GM12878 (cell line): Measurements from ENCODE around the gene LRTM2. TPM values are rescaled to one million over a fixed set of nuclear protein-coding genes. Genes with fewer than 3 reads are reported as not detected.

Experiments
- CBFB ChIP-seq: IDR thresholded peaks from 2 replicates; pipeline ENCODE4 v1.6.1; 2016; ENCODE audit warnings: antibody characterized with exemption, low read depth
- CBX3 ChIP-seq: fragments of 200-600 bp; sonication (generic); IDR thresholded peaks from 2 replicates; pipeline ENCODE4 v1.6.1; 2016; ENCODE audit warnings: low read depth, borderline replicate concordance
- CBX5 ChIP-seq: sonication (generic); IDR thresholded peaks from 2 replicates; pipeline ENCODE4 v1.6.1; 2016; ENCODE audit warnings: low read depth, moderate library complexity, mild to moderate bottlenecking, inconsistent platforms
- DPF2 ChIP-seq: fragments of 450-650 bp; IDR thresholded peaks from 2 replicates; pipeline ENCODE4 v1.6.1; 2017; ENCODE audit warnings: mild to moderate bottlenecking
- EGR1 ChIP-seq, 2 experiments: IDR thresholded peaks; 1 replicate in 1 of 2; 2 replicates in 1 of 2; pipeline ENCODE4 v1.6.1; 2011 to 2012; ENCODE audit warnings: low read depth in 2 of 2, low read length in 2 of 2, borderline replicate concordance in 1 of 2, mild to moderate bottlenecking in 1 of 2, moderate library complexity in 1 of 2
- ETV6 ChIP-seq, 2 experiments: fragments of 450-650 bp in 1 of 2; IDR thresholded peaks in 1 of 2; conservative IDR thresholded peaks in 1 of 2; 2 replicates each; pipeline ENCODE4 v1.6.1; 2014; ENCODE audit warnings: antibody characterized with exemption in 1 of 2, borderline replicate concordance in 1 of 2, low read depth in 1 of 2, mild to moderate bottlenecking in 1 of 2, moderate library complexity in 1 of 2
- FOS ChIP-seq: IDR thresholded peaks from 3 replicates; pipeline ENCODE4 v1.6.1; 2011; ENCODE audit warnings: borderline replicate concordance; ENCODE audit not compliant: insufficient read length; ENCODE audit errors: extremely low read depth
- HCFC1 ChIP-seq: fragments of 150-350 bp; IDR thresholded peaks from 2 replicates; pipeline ENCODE4 v1.6.1; 2014; ENCODE audit warnings: low read length
- HDAC2 ChIP-seq: fragments of 200-600 bp; sonication (generic); IDR thresholded peaks from 2 replicates; pipeline ENCODE4 v1.6.1; 2017
- IKZF1 ChIP-seq: fragments of 450-650 bp; conservative IDR thresholded peaks from 2 replicates; pipeline ENCODE4 v1.6.1; 2017; ENCODE audit warnings: antibody characterized with exemption, mild to moderate bottlenecking
- KLF5 ChIP-seq: fragments of 450-650 bp; IDR thresholded peaks from 2 replicates; pipeline ENCODE4 v1.6.1; 2014; ENCODE audit warnings: mild to moderate bottlenecking; ENCODE audit not compliant: partially characterized antibody
- NR2F1 ChIP-seq: fragments of 450-650 bp; conservative IDR thresholded peaks from 2 replicates; pipeline ENCODE4 v1.6.1; 2017; ENCODE audit warnings: mild to moderate bottlenecking
- NRF1 ChIP-seq: conservative IDR thresholded peaks from 2 replicates; pipeline ENCODE4 v1.6.1; 2011; ENCODE audit warnings: mild to moderate bottlenecking, low read depth, low read length, improper control_type of control experiment
- PAX5 ChIP-seq: IDR thresholded peaks from 2 replicates; pipeline ENCODE4 v1.6.1; 2011; ENCODE audit warnings: low read depth, low read length, borderline replicate concordance
- PAX8 ChIP-seq: fragments of 450-650 bp; IDR thresholded peaks from 2 replicates; pipeline ENCODE4 v1.6.1; 2017; ENCODE audit warnings: mild to moderate bottlenecking, moderate library complexity
- SMAD1 ChIP-seq: fragments of 450-650 bp; IDR thresholded peaks from 2 replicates; pipeline ENCODE4 v1.6.1; 2018; ENCODE audit warnings: mild to moderate bottlenecking, low read depth; ENCODE audit not compliant: partially characterized antibody
- SUPT20H ChIP-seq: IDR thresholded peaks from 2 replicates; pipeline ENCODE4 v1.6.1; 2011; ENCODE audit warnings: low read depth, mild to moderate bottlenecking, low read length, moderate library complexity, borderline replicate concordance; ENCODE audit not compliant: control insufficient read depth
- TAF1 ChIP-seq: IDR thresholded peaks from 2 replicates; pipeline ENCODE4 v1.6.1; 2011; ENCODE audit warnings: mild to moderate bottlenecking, low read depth, low read length, borderline replicate concordance
- TARDBP ChIP-seq: IDR thresholded peaks from 2 replicates; pipeline ENCODE4 v1.6.1; 2016; ENCODE audit warnings: borderline replicate concordance
- TCF12 ChIP-seq: IDR thresholded peaks from 2 replicates; pipeline ENCODE4 v1.6.1; 2011; ENCODE audit warnings: low read depth, mild to moderate bottlenecking, low read length
- TCF3 ChIP-seq: IDR thresholded peaks from 2 replicates; pipeline ENCODE4 v1.6.1; 2012; ENCODE audit warnings: low read depth, mild to moderate bottlenecking, low read length, borderline replicate concordance; ENCODE audit not compliant: insufficient read depth
- WRNIP1 ChIP-seq: IDR thresholded peaks from 2 replicates; pipeline ENCODE4 v1.6.1; 2011; ENCODE audit warnings: low read depth, low read length, improper control_type of control experiment, borderline replicate concordance
- ZNF24 ChIP-seq: fragments of 450-650 bp; IDR thresholded peaks from 2 replicates; pipeline ENCODE4 v1.6.1; 2017; ENCODE audit warnings: antibody characterized with exemption, mild to moderate bottlenecking
- polyA plus RNA-seq, 11 experiments: library from polyadenylated mRNA; depleted of rRNA in 4 of 11; unstranded in 6 of 11; stranded (reverse) in 5 of 11; fragments of >200 nt; fragmentation: Nextera tagmentation in 4 of 11; fragmentation: Illumina TruSeq in 1 of 11; extraction: Ambion mirVana in 4 of 11; extraction: Trizol in 1 of 11; gene quantifications; 1 replicate in 1 of 11; 2 replicates in 10 of 11; pipeline versions ENCODE4 v1.2.1 to v1.2.3, GENCODE V29; 2011 to 2016; ENCODE audit warnings: inconsistent platforms in 2 of 11, missing spikeins in 2 of 11, low read depth in 1 of 11
- total RNA-seq, 4 experiments: library from RNA; depleted of rRNA in 3 of 4; stranded (reverse); fragments of >200 nt in 3 of 4; fragmentation: Illumina TruSeq in 1 of 4; extraction: Trizol in 1 of 4; gene quantifications; 2 replicates each; pipeline versions ENCODE4 v1.2.1 to v1.2.3, GENCODE V29; 2013 to 2021
- TF ChIP-seq, protein P1 (sequence below): fragments of 450-650 bp; IDR thresholded peaks from 2 replicates; pipeline ENCODE4 v1.6.1; 2016; ENCODE audit warnings: mild to moderate bottlenecking
- TF ChIP-seq, protein P2 (sequence below): IDR thresholded peaks from 2 replicates; pipeline ENCODE4 v1.6.1; 2012; ENCODE audit warnings: improper control_type of control experiment, low read depth, low read length; ENCODE audit not compliant: insufficient replicate concordance

Gene LRTM2
- total and polyA plus RNA-seq, 10 of the 15 experiments (the other 5 are each of a cell fraction or from before 2014, with no cell fraction given), result 0.05 TPM; not detected in 9

DNA sequence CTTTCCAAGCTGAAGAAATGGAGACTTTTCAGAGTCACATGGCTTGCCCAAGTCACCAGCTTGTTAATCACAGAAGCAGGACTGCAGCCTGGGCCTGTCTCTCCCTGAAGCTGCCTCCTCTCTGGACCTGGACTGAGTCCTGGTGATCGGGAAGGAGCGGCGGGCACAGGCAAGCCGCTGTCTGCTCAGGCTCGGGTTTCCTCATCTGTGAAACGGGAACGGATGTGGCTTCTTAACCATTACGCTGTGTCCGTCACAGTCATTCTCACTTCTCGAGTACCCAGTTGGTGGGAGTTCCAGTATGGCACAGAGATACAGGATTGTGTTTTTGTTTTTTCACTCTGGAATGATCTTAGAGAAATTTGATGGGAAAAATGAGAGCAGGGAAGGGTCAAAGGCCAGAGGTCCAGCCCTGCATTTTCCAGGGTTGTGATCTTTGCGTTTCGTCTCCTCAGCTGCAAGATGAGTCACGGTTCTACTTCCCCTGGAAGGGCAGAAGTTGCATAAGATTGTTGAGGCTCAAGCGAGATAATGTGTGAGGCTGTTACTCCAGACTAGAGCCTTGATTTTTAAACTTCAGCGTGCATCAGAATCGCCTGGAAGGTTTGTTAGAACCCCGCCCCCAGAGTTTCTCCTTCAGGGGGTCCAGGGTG lies 7.6 kb upstream of the LRTM2 start (continued):
- TF ChIP-seq, protein P1, sequence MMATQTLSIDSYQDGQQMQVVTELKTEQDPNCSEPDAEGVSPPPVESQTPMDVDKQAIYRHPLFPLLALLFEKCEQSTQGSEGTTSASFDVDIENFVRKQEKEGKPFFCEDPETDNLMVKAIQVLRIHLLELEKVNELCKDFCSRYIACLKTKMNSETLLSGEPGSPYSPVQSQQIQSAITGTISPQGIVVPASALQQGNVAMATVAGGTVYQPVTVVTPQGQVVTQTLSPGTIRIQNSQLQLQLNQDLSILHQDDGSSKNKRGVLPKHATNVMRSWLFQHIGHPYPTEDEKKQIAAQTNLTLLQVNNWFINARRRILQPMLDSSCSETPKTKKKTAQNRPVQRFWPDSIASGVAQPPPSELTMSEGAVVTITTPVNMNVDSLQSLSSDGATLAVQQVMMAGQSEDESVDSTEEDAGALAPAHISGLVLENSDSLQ, result no peak
- TF ChIP-seq TARDBP (no peak), ETV6 (conservative IDR thresholded peaks at IDR 0.05 in 1 of 2, IDR thresholded peaks at IDR 0.05 in 1 of 2; ENCODE audit: borderline replicate concordance in 1 of 2, low read depth in 1 of 2) (peak in 1 of 2 experiments; percentile 33; a peak in 1 of 4 replicates), PAX8 (no peak), CBFB (no peak), DPF2 (0 out of 2 replicates have a peak, but pooled peaks have one; percentile 32), EGR1 (IDR thresholded peaks at IDR 0.05; ENCODE audit: borderline replicate concordance in 1 of 2, low read depth in 2 of 2, low read length in 2 of 2) (no peak), CBX5 (no peak), TCF12 (no peak), NR2F1 (peak; percentile 49; the same call in 1 of the 2 replicates), PAX5 (no peak), CBX3 (no peak), IKZF1 (peak; percentile 52; the same call in 1 of the 2 replicates), HCFC1 (no peak), HDAC2 (no peak), KLF5 (no peak), SUPT20H (no peak), ZNF24 (no peak), TCF3 (no peak), FOS (no peak), WRNIP1 (no peak), NRF1 (no peak), TAF1 (no peak), SMAD1 (no peak)
- TF ChIP-seq, protein P2, sequence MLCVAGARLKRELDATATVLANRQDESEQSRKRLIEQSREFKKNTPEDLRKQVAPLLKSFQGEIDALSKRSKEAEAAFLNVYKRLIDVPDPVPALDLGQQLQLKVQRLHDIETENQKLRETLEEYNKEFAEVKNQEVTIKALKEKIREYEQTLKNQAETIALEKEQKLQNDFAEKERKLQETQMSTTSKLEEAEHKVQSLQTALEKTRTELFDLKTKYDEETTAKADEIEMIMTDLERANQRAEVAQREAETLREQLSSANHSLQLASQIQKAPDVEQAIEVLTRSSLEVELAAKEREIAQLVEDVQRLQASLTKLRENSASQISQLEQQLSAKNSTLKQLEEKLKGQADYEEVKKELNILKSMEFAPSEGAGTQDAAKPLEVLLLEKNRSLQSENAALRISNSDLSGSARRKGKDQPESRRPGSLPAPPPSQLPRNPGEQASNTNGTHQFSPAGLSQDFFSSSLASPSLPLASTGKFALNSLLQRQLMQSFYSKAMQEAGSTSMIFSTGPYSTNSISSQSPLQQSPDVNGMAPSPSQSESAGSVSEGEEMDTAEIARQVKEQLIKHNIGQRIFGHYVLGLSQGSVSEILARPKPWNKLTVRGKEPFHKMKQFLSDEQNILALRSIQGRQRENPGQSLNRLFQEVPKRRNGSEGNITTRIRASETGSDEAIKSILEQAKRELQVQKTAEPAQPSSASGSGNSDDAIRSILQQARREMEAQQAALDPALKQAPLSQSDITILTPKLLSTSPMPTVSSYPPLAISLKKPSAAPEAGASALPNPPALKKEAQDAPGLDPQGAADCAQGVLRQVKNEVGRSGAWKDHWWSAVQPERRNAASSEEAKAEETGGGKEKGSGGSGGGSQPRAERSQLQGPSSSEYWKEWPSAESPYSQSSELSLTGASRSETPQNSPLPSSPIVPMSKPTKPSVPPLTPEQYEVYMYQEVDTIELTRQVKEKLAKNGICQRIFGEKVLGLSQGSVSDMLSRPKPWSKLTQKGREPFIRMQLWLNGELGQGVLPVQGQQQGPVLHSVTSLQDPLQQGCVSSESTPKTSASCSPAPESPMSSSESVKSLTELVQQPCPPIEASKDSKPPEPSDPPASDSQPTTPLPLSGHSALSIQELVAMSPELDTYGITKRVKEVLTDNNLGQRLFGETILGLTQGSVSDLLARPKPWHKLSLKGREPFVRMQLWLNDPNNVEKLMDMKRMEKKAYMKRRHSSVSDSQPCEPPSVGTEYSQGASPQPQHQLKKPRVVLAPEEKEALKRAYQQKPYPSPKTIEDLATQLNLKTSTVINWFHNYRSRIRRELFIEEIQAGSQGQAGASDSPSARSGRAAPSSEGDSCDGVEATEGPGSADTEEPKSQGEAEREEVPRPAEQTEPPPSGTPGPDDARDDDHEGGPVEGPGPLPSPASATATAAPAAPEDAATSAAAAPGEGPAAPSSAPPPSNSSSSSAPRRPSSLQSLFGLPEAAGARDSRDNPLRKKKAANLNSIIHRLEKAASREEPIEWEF, result no peak
